GM21423 (cell line): ENCODE data around the gene TEX53.
A peak's percentile ranks its signal among the peaks of the same experiment; 100 is the strongest.

ENCODE experiments used
- ATAC-seq: cut with Tn5 transposase; IDR thresholded peaks from one replicate; pipeline ENCODE4 v1.9.1; 2021; ENCODE audit warnings: mild to moderate bottlenecking, moderate library complexity; ENCODE audit not compliant: unreplicated experiment

TEX53 gene

GRCh38 chr9:114657705-114658104 lies at the start of gene TEX53:
Gene TEX53, minus strand, starts transcription at chr9:114657805. Its CDS starts 31 bp downstream, at chr9:114657774.
- ATAC-seq: no peak

GRCh38 chr9:114706711-114707110 lies 49.1 kb upstream of the TEX53 start:
- ATAC-seq: no peak

- ATAC-seq: no peak
Observed at GRCh38 chr9:114701988-114702387, 44.4 kb upstream of the TEX53 start.

GRCh38 chr9:114697951-114698351 lies 40.3 kb upstream of the TEX53 start:
- no peak for ATAC-seq

GRCh38 chr9:114696814-114697544 lies 39.4 kb upstream of the TEX53 start:
- peak; percentile 75 for ATAC-seq

GRCh38 chr9:114695948-114696347 lies 38.3 kb upstream of the TEX53 start:
- ATAC-seq: no peak

GRCh38 chr9:114694719-114695269 lies 37.2 kb upstream of the TEX53 start:
- ATAC-seq: peak; percentile 25

- no peak for ATAC-seq
Observed at GRCh38 chr9:114694146-114694545, 36.5 kb upstream of the TEX53 start.

- ATAC-seq: no peak
Observed at GRCh38 chr9:114693248-114693855, 35.7 kb upstream of the TEX53 start.

- ATAC-seq: no peak
Observed at GRCh38 chr9:114691956-114692295, 34.3 kb upstream of the TEX53 start.

- ATAC-seq: peak; percentile 68
Observed at GRCh38 chr9:114691046-114691955, 33.7 kb upstream of the TEX53 start.

- no peak for ATAC-seq
Observed at GRCh38 chr9:114690308-114690707, 32.7 kb upstream of the TEX53 start.

GRCh38 chr9:114689813-114690212 lies 32.2 kb upstream of the TEX53 start:
- no peak for ATAC-seq

- ATAC-seq: no peak
Observed at GRCh38 chr9:114688909-114689610, 31.5 kb upstream of the TEX53 start.

GRCh38 chr9:114688379-114688778 lies 30.8 kb upstream of the TEX53 start:
- no peak for ATAC-seq

- ATAC-seq: no peak
Observed at GRCh38 chr9:114687034-114687433, 29.4 kb upstream of the TEX53 start.

GRCh38 chr9:114685951-114686350 lies 28.3 kb upstream of the TEX53 start:
- ATAC-seq: no peak

GRCh38 chr9:114684036-114684435 lies 26.4 kb upstream of the TEX53 start:
- ATAC-seq: no peak

GRCh38 chr9:114682846-114683245 lies 25.2 kb upstream of the TEX53 start:
- ATAC-seq: no peak

GRCh38 chr9:114681594-114682332 lies 24.2 kb upstream of the TEX53 start, which contains the start of gene TEX48:
Gene TEX48, minus strand, starts transcription at chr9:114682192. Its CDS starts 10,469 bp downstream, at chr9:114671723.
- ATAC-seq: peak; percentile 66
